Liver (tissue), 9 donors: ENCODE results near the gene MTHFSD. TPM values are rescaled to one million over a fixed set of nuclear protein-coding genes. Genes with fewer than 3 reads are reported as not detected.
A peak's percentile ranks its signal among the peaks of the same experiment; 100 is the strongest.

Source experiments
- DNase-seq: peaks from one replicate; pipeline ENCODE4 v3.0.0-alpha.2; 2017; ENCODE audit warnings: low spot score
- H3K27ac ChIP-seq, 2 donors: one replicate each; pipeline ENCODE4 v1.7.0; 2013; ENCODE audit warnings: inconsistent platforms in 2 of 2, low read length in 2 of 2, control low read depth in 1 of 2, low read depth in 1 of 2, mild to moderate bottlenecking in 1 of 2
- H3K27me3 ChIP-seq, 4 donors: one replicate each; pipeline versions ENCODE4 v1.6.1 to v1.7.0; 2013; ENCODE audit warnings: low read length in 3 of 4, inconsistent platforms in 1 of 4, mild to moderate bottlenecking in 1 of 4, moderate library complexity in 1 of 4; ENCODE audit not compliant: control insufficient read depth in 4 of 4, insufficient read depth in 4 of 4
- H3K36me3 ChIP-seq, 4 donors: one replicate each; pipeline versions ENCODE4 v1.6.1 to v1.7.0; 2013; ENCODE audit warnings: low read length in 3 of 4, mild to moderate bottlenecking in 3 of 4, low read depth in 1 of 4, moderate library complexity in 1 of 4; ENCODE audit not compliant: control insufficient read depth in 4 of 4, insufficient read depth in 3 of 4
- H3K4me1 ChIP-seq, 4 donors: one replicate each; pipeline versions ENCODE4 v1.6.1 to v1.7.0; 2013; ENCODE audit warnings: low read length in 3 of 4, mild to moderate bottlenecking in 3 of 4, moderate library complexity in 1 of 4; ENCODE audit not compliant: control insufficient read depth in 4 of 4, insufficient read depth in 4 of 4
- H3K4me3 ChIP-seq, 3 donors: one replicate each; pipeline versions ENCODE4 v1.6.1 to v1.7.0; 2013; ENCODE audit warnings: low read length in 3 of 3, control low read depth in 1 of 3, low read depth in 1 of 3, mild to moderate bottlenecking in 1 of 3
- H3K9ac ChIP-seq, 2 donors: one replicate each; pipeline ENCODE4 v1.7.0; 2013; ENCODE audit warnings: low read length in 2 of 2, mild to moderate bottlenecking in 2 of 2, moderate library complexity in 2 of 2, control low read depth in 1 of 2, low read depth in 1 of 2
- H3K9me3 ChIP-seq, 4 donors: one replicate each; pipeline versions ENCODE4 v1.6.1 to v1.7.0; 2013; ENCODE audit warnings: low read length in 3 of 4; ENCODE audit not compliant: control insufficient read depth in 4 of 4
- ATF3 ChIP-seq: IDR thresholded peaks from 2 replicates; pipeline ENCODE4 v1.6.1; 2016; ENCODE audit warnings: antibody characterized with exemption
- CTCF ChIP-seq: fragments of 150-350 bp; IDR thresholded peaks from 2 replicates; pipeline ENCODE4 v1.5.1; 2017; ENCODE audit warnings: improper control_type of control experiment, low read depth, low read length; ENCODE audit not compliant: missing input control
- EGR1 ChIP-seq, 2 donors: IDR thresholded peaks; 2 replicates each; pipeline ENCODE4 v1.6.1; 2016 to 2018; ENCODE audit warnings: antibody characterized with exemption in 2 of 2, low read depth in 2 of 2
- FOXA1 ChIP-seq: IDR thresholded peaks from 2 replicates; pipeline ENCODE4 v1.6.1; 2016; ENCODE audit warnings: antibody characterized with exemption
- FOXA2 ChIP-seq: IDR thresholded peaks from 2 replicates; pipeline ENCODE4 v1.6.1; 2016; ENCODE audit warnings: antibody characterized with exemption
- GABPA ChIP-seq, 2 donors: IDR thresholded peaks in 1 of 2; conservative IDR thresholded peaks in 1 of 2; 2 replicates each; pipeline ENCODE4 v1.6.1; 2016; ENCODE audit warnings: antibody characterized with exemption in 2 of 2, mild to moderate bottlenecking in 1 of 2, moderate library complexity in 1 of 2
- HNF4A ChIP-seq, 2 donors: conservative IDR thresholded peaks; 2 replicates each; pipeline ENCODE4 v1.6.1; 2016; ENCODE audit warnings: antibody characterized with exemption in 2 of 2, mild to moderate bottlenecking in 2 of 2
- HNF4G ChIP-seq: IDR thresholded peaks from 2 replicates; pipeline ENCODE4 v1.6.1; 2016; ENCODE audit warnings: antibody characterized with exemption
- JUND ChIP-seq, 2 donors: IDR thresholded peaks; 2 replicates each; pipeline ENCODE4 v1.6.1; 2016; ENCODE audit warnings: antibody characterized with exemption in 2 of 2
- MAX ChIP-seq: IDR thresholded peaks from 2 replicates; pipeline ENCODE4 v1.6.1; 2016; ENCODE audit warnings: antibody characterized with exemption
- NR2F2 ChIP-seq: IDR thresholded peaks from 2 replicates; pipeline ENCODE4 v1.6.1; 2016; ENCODE audit warnings: antibody characterized with exemption
- RAD21 ChIP-seq, 2 donors: IDR thresholded peaks; 2 replicates each; pipeline ENCODE4 v1.6.1; 2016; ENCODE audit warnings: antibody characterized with exemption in 2 of 2, mild to moderate bottlenecking in 2 of 2
- REST ChIP-seq: IDR thresholded peaks from 2 replicates; pipeline ENCODE4 v1.6.1; 2016; ENCODE audit warnings: antibody characterized with exemption, mild to moderate bottlenecking
- RXRA ChIP-seq, 2 donors: IDR thresholded peaks; 2 replicates each; pipeline ENCODE4 v1.6.1; 2017 to 2018; ENCODE audit warnings: antibody characterized with exemption in 2 of 2, mild to moderate bottlenecking in 1 of 2
- SP1 ChIP-seq: IDR thresholded peaks from 2 replicates; pipeline ENCODE4 v1.6.1; 2018; ENCODE audit warnings: antibody characterized with exemption, mild to moderate bottlenecking
- TAF1 ChIP-seq: conservative IDR thresholded peaks from 2 replicates; pipeline ENCODE4 v1.6.1; 2016; ENCODE audit warnings: antibody characterized with exemption, mild to moderate bottlenecking
- YY1 ChIP-seq: IDR thresholded peaks from 2 replicates; pipeline ENCODE4 v1.6.1; 2016; ENCODE audit warnings: antibody characterized with exemption, mild to moderate bottlenecking
- ZBTB33 ChIP-seq: IDR thresholded peaks from 2 replicates; pipeline ENCODE4 v1.6.1; 2016; ENCODE audit warnings: antibody characterized with exemption
- WGBS: extraction: QIAGEN DNeasy Blood & Tissue Kit; methylation state at CpG from one replicate; pipeline ENCODE4 v1.1.7; 2013; 5-methylcytosine and 5-hydroxymethylcytosine counted together
- polyA plus RNA-seq, 2 donors: library from polyadenylated mRNA; stranded (reverse) in 1 of 2; unstranded in 1 of 2; fragments of 200-250 nt in 1 of 2; fragments of >200 nt in 1 of 2; fragmentation: Nextera tagmentation in 1 of 2; extraction: Ambion mirVana in 1 of 2; gene quantifications; one replicate each; pipeline versions ENCODE4 v1.2.1 to v1.2.3, GENCODE V29; 2013 to 2015
- total RNA-seq, 2 donors: library from RNA; depleted of rRNA; stranded (reverse); fragments of >200 nt; gene quantifications; one replicate each; pipeline ENCODE4 v1.2.3, GENCODE V29; 2014
- donor health status: healthy.
- donor health status: healthy.
- donor health status: healthy.
- donor health status: healthy.
- donor health status: healthy.

The MTHFSD gene
- total and polyA plus RNA-seq, 4 donors, result 4.6 to 8.1 (median 6.5) TPM

- 35% methylated on average over 19 of the region's 19 CpGs for WGBS
- TF ChIP-seq NR2F2 (no peak), HNF4A (conservative IDR thresholded peaks at IDR 0.05) (no peak), YY1 (no peak), JUND (IDR thresholded peaks at IDR 0.05) (no peak), CTCF (no peak), SP1 (no peak), RAD21 (IDR thresholded peaks at IDR 0.05) (no peak), MAX (no peak), EGR1 (IDR thresholded peaks at IDR 0.05; ENCODE audit: low read depth in 2 of 2) (no peak), RXRA (IDR thresholded peaks at IDR 0.05) (no peak), FOXA1 (no peak), ATF3 (no peak)
- no peaks in the 10 kb centered on the region for H3K9me3 ChIP-seq
- DNase-seq, result no peak
- H3K4me3 ChIP-seq, result no peak overlapping the region
- no peaks in the 10 kb centered on the region for H3K36me3 ChIP-seq
- H3K27me3 ChIP-seq, result peaks cover 8 to 30% (median 16%) of the 10 kb centered on the region in 4 donors
- no peak overlapping the region for H3K9ac ChIP-seq
- peaks cover 0 to 3% (median 3%) of the 10 kb centered on the region in 4 donors for H3K4me1 ChIP-seq
- H3K27ac ChIP-seq, result no peak overlapping the region
Observed at GRCh38 chr16:86580063-86580790, 25.2 kb upstream of the MTHFSD start.

GRCh38 chr16:86579268-86580062 is 24.4 kb upstream of the MTHFSD start:
- TF ChIP-seq CTCF (no peak), FOXA2 (no peak), RAD21 (IDR thresholded peaks at IDR 0.05) (no peak), EGR1 (IDR thresholded peaks at IDR 0.05; ENCODE audit: low read depth in 2 of 2) (no peak), YY1 (no peak), FOXA1 (no peak), HNF4A (conservative IDR thresholded peaks at IDR 0.05) (no peak), ATF3 (no peak), GABPA (IDR thresholded peaks at IDR 0.05 in 1 of 2, conservative IDR thresholded peaks at IDR 0.05 in 1 of 2) (no peak), NR2F2 (no peak), MAX (no peak), RXRA (IDR thresholded peaks at IDR 0.05) (no peak), TAF1 (no peak), JUND (IDR thresholded peaks at IDR 0.05) (no peak), SP1 (no peak), REST (no peak), HNF4G (no peak), ZBTB33 (no peak)
- H3K4me1 ChIP-seq, result peaks cover 0 to 3% (median 3%) of the 10 kb centered on the region in 4 donors
- no peak overlapping the region for H3K4me3 ChIP-seq
- H3K27me3 ChIP-seq, result peaks cover 8 to 35% (median 18%) of the 10 kb centered on the region in 4 donors
- peak overlapping the region in 1 of 2 donors; percentile 28 for H3K27ac ChIP-seq
- DNase-seq, result no peak
- no peaks in the 10 kb centered on the region for H3K9me3 ChIP-seq
- H3K36me3 ChIP-seq, result no peaks in the 10 kb centered on the region
- WGBS, result 8% methylated on average over 69 of the region's 69 CpGs
- H3K9ac ChIP-seq, result no peak overlapping the region
